Vagina (tissue), 2 donors: ENCODE data around the gene ZNF165.

Experiments
- CTCF ChIP-seq, 3 experiments: fragments of 450-650 bp in 2 of 3; fragments of 200-600 bp in 1 of 3; sonication (generic) in 1 of 3; IDR thresholded peaks; one replicate each; pipeline ENCODE4 v1.5.1; 2017 to 2019; ENCODE audit warnings: antibody characterized with exemption in 3 of 3, mild to moderate bottlenecking in 2 of 3, moderate library complexity in 2 of 3
- POLR2A ChIP-seq, 2 donors: fragments of 450-650 bp; IDR thresholded peaks; one replicate each; pipeline ENCODE4 v1.6.1; 2017; ENCODE audit warnings: antibody characterized with exemption in 2 of 2, mild to moderate bottlenecking in 2 of 2, moderate library complexity in 2 of 2

DNA sequence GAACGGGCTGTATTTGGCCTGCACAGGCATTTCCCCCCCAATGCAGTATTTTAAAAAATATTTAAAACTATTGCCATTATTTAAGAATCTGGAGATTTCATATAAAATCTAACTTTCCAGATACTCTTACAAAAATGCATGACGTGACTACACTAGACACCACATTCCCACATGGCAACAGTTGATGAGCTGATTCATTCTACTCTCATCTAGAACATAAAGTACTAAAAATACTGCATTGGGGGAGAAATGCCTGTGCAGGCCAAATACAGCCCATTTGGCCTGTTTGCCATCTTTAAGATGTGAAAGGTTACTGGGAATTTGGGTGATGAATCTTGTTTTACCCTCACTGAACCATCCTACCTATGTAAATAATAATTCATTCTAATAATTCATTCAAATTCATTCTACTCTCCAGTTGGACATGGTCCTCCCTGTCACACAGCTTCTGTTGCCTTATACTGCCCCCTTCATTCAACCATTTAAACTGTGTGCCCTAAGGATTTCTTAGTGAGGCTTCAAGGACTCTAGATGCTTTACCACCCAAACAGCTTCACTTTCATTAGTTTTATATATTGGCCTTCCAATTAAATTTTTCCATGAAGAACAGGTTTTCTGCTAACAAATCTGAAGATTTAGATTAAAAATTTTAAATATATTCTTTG lies 37.1 kb downstream of the ZNF165 start:
- no peak for TF ChIP-seq CTCF (IDR thresholded peaks at IDR 0.05)
- TF ChIP-seq POLR2A (IDR thresholded peaks at IDR 0.05) = no peak
